Ishikawa (cell line): Measurements from ENCODE around the gene TRAPPC14.

Experiments used
- CEBPB ChIP-seq: IDR thresholded peaks from 2 replicates; pipeline ENCODE4 v1.6.1; 2012
- CREB1 ChIP-seq: IDR thresholded peaks from 2 replicates; pipeline ENCODE4 v1.6.1; 2012; ENCODE audit warnings: low read depth
- EGR1 ChIP-seq: IDR thresholded peaks from 2 replicates; pipeline ENCODE4 v1.6.1; 2012
- EP300 ChIP-seq: IDR thresholded peaks from 2 replicates; pipeline ENCODE4 v1.6.1; 2012; ENCODE audit warnings: borderline replicate concordance
- FOXM1 ChIP-seq: IDR thresholded peaks from 2 replicates; pipeline ENCODE4 v1.6.1; 2012; ENCODE audit warnings: low read depth, borderline replicate concordance
- MAX ChIP-seq: IDR thresholded peaks from 2 replicates; pipeline ENCODE4 v1.6.1; 2012
- NFIC ChIP-seq: IDR thresholded peaks from 2 replicates; pipeline ENCODE4 v1.6.1; 2012
- RAD21 ChIP-seq: IDR thresholded peaks from 2 replicates; pipeline ENCODE4 v1.6.1; 2012; ENCODE audit warnings: low read depth
- REST ChIP-seq: IDR thresholded peaks from 2 replicates; pipeline ENCODE4 v1.6.1; 2012; ENCODE audit warnings: low read depth, mild to moderate bottlenecking
- TAF1 ChIP-seq: IDR thresholded peaks from 2 replicates; pipeline ENCODE4 v1.6.1; 2012; ENCODE audit warnings: low read depth, mild to moderate bottlenecking
- TCF12 ChIP-seq: IDR thresholded peaks from 2 replicates; pipeline ENCODE4 v1.6.1; 2012; ENCODE audit warnings: low read depth
- TEAD4 ChIP-seq: IDR thresholded peaks from 2 replicates; pipeline ENCODE4 v1.6.1; 2012
- USF1 ChIP-seq: IDR thresholded peaks from 2 replicates; pipeline ENCODE4 v1.6.1; 2012
- YY1 ChIP-seq: IDR thresholded peaks from 2 replicates; pipeline ENCODE4 v1.6.1; 2012; ENCODE audit warnings: low read depth

- TF ChIP-seq REST (no peak), RAD21 (no peak), YY1 (no peak), EP300 (no peak), TAF1 (no peak), FOXM1 (no peak), MAX (no peak), TCF12 (no peak), EGR1 (no peak), CREB1 (no peak), TEAD4 (no peak), USF1 (no peak), NFIC (no peak), CEBPB (no peak)
Measured at GRCh38 chr7:100157069-100157333, 1.5 kb downstream of the TRAPPC14 start.
